GM12874 (cell line): ENCODE results near the gene HOXB3.

ENCODE experiments used
- CTCF ChIP-seq: IDR thresholded peaks from 2 replicates; pipeline ENCODE4 v1.5.1; 2011; ENCODE audit warnings: low read depth, mild to moderate bottlenecking, control low read depth, low read length, moderate library complexity; ENCODE audit not compliant: insufficient read depth

HOXB3 gene

DNA sequence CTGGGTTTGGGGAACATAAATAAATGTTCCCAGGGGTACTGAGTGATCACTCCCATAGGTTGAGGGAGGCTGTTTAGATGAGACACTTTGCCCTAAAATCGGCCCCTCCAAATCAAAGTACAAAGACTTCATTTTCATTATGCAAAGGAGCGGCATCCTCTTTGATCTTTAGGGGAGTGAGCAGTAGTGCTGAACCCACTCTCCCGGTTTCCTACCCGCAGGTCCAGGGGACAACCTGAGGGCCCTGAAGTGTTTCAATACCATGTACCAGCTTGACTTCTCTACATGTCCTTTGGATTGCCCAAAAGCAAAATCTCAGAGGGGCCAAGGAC is 11.1 kb upstream of the HOXB3 start:
- TF ChIP-seq CTCF = no peak

GRCh38 chr17:48600244-48601098 is 10.4 kb upstream of the HOXB3 start:
- TF ChIP-seq CTCF = no peak

DNA sequence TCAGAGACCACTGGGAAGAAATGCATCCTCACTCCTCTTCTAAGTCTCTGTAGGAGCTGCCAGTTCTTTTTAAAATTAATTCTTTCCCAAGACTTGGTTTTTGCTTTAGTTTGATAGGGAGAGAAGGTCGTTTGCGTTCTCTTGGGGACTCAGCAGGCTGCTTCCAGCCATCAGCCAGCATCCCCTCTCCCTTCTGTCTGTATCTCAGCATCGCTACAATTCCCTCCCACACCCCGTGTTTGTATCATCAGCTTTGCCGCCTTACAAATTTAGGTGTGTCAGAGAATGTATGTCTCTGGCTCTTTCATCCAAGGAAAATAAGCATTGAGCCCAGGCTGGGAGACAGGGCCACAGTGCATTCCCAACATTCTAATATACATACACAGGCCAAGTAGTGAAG is 9.3 kb upstream of the HOXB3 start:
- no peak for TF ChIP-seq CTCF

DNA sequence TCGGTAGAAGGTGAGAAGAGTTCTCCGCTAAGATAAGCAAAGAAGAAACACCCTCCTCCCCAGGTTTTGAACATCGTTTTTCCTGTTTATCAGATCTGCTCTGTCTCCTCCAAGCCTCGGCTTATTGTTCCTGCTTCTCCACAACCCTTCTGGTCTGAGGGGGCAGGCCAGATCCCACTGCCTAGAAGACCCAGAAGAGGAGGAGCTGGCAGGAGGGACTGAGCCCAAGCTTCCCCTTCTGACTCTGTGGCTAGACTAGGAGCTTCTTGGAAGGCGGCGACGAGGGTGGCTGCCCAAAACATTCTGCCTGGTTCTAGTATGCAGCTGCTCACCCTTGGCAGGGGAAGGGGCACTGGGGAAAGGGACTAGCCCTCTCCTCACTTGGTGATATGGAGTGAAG is 8.7 kb upstream of the HOXB3 start:
- TF ChIP-seq CTCF = no peak

GRCh38 chr17:48597778-48598631 is 8.0 kb upstream of the HOXB3 start:
- no peak for TF ChIP-seq CTCF

DNA sequence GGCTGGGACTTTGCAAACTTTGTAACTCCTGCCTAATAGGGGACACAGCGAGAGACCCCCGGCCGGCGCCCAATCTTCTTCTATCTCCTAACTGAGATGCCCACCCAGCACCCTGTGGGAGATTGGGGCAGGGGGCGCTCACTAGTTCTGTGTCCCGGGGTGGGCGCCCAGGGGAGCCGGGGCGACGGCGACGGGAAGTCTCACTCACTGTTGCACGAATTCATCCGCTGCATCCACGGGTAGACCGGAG is 7.4 kb upstream of the HOXB3 start:
- no peak for TF ChIP-seq CTCF

DNA sequence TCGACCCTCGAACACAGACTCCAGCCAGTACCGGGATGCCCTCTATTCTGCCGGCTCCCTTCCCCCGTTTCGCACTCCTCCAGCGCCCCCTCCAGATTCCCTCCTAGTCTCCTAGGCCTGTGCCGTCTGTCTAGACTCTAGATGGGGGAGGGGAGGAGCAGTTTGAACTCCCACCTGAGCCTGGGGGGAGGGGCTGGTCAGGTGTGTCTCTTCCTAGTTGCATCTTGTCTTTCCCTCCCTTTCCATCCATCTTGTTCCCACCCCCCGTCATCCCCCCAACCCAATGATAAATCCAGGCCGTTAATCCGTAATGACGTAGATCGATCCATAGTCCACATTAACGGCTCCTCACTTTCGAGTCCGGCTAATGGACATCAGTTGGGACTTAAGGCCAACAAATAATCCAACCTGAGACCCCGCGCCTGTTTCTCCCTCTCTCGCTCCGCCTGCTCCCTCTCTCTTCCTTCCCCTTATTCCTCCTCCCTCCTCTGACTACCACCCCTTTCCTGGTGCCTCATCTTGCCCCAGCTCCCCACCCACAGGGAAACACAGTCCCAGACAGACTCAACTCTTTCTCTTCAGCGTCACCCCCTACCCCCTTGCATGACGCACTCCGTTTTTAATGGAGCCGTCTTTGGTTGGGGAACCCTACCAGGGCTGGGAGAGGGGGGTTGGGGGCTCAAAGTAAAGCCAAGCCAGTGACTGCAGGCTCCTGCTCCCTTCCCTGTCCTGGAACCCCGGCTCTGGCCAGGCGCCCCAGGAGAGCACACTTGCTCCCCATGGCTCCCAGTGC is 6.9 kb upstream of the HOXB3 start:
- TF ChIP-seq CTCF = no peak
